ENCODE results near the gene RNF180.
"Not testable (repeated sequence)": the region's sequence is repeated elsewhere in the genome, so short reads cannot be mapped to it uniquely, and the experiment has no call there.

Gene RNF180

DNA sequence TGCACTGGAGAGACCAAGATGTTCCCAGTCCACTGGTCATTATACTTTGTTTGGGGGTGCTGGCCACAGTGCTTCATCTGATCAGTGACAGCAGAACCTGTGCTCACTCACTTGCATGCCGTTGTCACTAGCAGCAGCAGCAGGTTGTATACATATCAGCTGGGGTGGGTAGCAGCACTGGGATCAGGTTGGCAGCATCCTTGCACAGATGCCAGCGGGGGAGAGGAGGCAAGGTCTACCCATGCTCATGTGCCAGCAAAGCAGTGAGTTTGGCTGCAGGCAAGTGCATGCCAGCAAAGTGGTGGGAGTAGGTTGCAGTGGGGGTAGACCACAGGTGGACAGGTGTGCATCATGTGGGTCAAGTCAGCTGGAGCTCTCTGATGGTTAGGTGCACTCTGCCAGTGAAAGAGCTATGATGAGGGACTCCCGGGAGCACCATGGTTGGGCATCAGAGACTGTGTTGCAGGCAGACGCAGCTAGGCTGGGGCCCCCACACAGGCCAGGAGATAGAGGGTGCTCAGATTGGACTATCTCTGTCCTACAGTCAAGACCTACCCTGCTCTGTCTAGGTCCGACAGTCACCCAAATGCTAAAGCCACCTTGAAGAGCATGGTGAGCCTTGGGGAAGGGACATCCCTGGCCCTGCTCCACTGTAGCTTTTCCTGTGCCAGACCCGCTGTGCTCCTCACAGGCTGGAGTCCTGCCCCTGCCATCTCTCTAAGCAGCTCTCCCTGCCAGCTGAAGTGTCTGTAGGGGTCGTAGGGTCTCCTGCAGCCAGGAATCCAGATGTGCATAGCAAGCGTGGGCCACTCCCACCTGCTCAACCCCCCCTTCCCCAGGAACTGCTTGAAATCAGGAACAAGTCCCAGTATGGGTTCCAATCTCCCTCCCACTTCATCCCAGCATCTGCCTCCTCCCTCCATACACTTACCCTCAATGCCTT, 119.8 kb downstream of the RNF180 start:
- DNase-seq (ENCODE audit: low spot score): no peak

DNA sequence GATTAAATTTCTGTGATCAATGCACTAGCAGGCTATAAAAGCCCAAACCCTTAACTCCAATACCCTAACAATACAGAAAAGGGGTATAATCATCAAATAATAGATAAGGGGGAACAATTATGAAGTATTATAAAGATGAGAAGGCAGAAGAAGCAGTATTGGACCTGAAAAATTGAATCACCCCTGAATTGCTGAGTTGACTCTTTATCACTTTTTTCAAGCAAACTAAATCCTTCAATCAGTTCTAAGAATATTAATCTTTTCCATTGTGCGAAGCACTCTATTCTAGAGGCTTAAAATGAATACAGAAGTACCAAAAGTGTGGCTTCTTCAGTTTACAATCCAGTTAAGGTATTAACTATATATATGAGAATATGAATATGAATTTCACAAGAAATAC, 120.7 kb downstream of the RNF180 start:
- no peak for DNase-seq (ENCODE audit: low spot score)

GRCh38 chr5:64288496-64288895, 122.9 kb downstream of the RNF180 start:
- DNase-seq (ENCODE audit: low spot score): not testable (repeated sequence)

DNA sequence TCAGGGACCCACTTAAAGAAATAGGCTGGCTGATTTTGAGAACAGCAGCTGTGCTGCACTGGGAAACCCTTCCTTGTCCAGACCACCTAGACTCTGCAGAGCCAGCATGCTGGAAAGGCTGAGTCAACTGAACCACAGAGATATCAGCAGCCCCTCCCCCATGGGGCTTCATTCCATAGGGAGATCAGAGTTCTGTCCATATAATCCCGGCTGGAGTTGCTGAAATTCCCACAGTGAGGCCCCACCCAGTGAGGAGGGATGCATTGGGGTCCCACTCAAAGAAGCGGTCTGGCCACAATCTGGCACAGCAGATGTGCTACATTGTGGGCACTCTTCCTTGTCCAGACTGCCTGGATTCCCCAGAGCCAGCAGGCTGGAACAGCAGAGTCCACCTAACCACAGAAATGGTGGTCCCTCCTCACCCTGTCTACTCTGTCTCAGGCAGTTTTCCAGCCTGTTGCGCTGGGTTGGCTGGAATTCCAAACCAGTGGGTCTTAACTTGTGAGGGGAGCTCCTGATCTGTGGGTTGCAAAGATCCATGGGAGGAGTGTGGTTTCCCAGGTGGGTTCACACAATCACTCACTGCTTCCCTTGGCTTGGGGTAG, 127.1 kb downstream of the RNF180 start:
- DNase-seq (ENCODE audit: low spot score): no peak

DNA sequence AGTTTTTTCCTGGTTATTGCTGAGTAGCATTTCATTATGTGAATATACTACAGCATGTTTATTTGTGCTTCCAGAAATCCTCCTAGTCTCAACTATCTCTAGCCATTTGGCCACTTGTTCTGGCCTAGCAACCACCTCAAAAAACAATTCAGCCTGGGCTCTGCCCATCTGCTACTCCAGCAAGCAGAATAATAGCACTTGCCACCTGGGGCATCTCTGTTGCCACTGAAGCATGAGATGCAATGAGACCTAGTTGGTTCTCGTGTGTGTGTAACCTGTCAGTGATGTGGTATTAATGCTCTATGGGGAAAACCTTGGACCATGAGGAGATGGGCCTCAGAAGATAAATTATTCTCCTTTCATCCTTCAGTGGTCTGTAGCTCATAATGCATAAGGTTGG, 129.5 kb downstream of the RNF180 start:
- no peak for DNase-seq (ENCODE audit: low spot score)

GRCh38 chr5:64298586-64298985, 132.9 kb downstream of the RNF180 start:
- DNase-seq (ENCODE audit: low spot score): no peak

GRCh38 chr5:64299805-64300204, 134.2 kb downstream of the RNF180 start:
- DNase-seq (ENCODE audit: low spot score): no peak

DNA sequence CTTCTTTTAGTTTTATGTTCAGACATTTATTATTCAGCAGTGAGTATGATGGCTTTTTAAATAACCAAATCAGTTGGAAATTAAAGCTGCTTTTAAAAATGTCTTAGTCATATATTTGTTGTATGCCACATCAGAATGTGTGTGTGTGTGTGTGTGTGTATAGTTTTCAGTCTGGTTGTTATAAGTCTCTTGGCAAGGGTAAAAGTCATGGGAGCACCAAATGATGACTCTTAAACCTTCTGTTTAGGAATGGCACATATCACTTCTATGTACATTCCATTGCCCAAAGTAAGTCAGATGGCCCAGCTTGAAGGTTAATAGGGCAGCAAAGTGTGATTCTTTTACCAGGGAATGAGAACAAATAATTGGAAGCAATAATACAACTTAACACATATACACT, 135.9 kb downstream of the RNF180 start:
- no peak for DNase-seq (ENCODE audit: low spot score)

DNA sequence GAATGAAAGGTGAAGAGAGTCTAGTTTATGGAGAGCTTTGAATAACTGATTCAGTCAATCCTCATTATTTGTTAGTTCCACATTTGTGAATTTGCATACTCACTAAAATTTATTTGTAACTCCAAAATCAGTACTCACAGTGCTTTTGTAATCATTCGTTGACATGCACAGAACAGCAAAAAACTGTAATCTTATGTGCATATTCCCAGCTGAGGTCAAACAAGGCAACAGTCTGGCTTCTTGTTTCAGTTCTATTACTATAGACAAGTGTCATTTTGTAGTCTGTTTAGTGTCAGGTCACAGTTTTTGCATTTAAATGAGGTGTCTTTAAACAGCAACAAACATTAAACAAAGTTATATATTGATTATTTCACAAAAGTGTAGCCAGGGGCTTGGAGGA, 142.5 kb downstream of the RNF180 start:
- no peak for DNase-seq (ENCODE audit: low spot score)

GRCh38 chr5:64312491-64312890, 146.8 kb downstream of the RNF180 start:
- no peak for DNase-seq (ENCODE audit: low spot score)

DNA sequence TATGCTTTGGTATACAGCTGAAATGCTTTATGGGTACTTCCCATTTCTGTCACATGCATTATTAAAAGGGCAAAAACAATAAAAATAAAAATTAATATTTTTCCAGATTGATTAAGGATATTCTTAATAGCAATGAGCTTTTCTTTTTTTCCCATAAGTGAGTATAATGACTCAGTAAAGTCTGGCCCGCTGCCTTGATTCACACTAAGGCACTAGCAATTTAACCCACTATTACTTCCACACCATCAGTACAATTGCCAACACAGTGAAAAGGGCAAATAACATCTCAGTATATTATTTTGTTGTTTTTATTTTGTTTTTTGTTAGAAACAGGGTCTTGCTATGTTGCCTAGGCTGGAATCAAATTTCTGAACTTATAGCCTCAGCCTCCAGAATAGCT, 150.1 kb downstream of the RNF180 start:
- DNase-seq (ENCODE audit: low spot score): no peak

DNA sequence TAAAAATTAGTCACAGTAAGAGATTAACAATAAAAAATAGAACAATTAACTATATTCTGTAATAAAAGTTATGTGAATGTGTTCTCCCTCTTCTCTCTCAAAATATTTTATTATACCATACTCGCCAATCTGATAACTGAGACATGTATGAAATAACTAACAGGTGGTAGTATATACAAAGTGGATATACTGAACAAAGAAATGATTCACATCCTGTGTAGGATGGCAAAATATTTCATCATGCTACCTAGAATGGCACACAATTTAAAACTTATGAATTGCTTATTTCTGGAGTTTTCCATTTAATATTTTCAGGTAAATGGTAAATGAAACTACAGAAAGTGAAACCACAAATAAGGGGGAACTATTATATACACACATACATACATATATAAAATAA, 152.5 kb downstream of the RNF180 start:
- no peak for DNase-seq (ENCODE audit: low spot score)

DNA sequence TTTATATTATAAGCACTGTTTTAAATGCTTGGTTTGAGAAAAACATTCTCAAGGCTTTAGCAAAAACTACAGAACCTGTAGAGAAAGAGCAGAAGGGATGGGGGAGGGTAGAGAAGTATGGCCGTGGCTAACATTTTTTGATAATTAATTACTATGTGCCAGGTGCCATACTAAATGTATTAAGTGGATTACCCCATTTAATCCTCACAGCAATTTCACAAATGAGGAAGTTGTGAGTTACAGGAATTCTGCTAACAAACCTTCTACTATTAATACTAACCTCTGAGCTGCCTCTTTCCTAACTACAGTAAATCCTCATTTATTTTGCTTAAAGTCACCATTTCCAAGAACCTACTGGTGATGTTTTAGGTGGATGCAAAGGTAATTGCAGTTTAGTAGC, 157.9 kb downstream of the RNF180 start:
- DNase-seq (ENCODE audit: low spot score): no peak

- DNase-seq (ENCODE audit: low spot score): no peak
Measured at GRCh38 chr5:64330728-64331231, 165.1 kb downstream of the RNF180 start.

- DNase-seq (ENCODE audit: low spot score): no peak
Measured at GRCh38 chr5:64331597-64332277, 166.1 kb downstream of the RNF180 start.

GRCh38 chr5:64333886-64334285, 168.2 kb downstream of the RNF180 start:
- no peak for DNase-seq (ENCODE audit: low spot score)

GRCh38 chr5:64339769-64340168, 174.1 kb downstream of the RNF180 start:
- no peak for DNase-seq (ENCODE audit: low spot score)

DNA sequence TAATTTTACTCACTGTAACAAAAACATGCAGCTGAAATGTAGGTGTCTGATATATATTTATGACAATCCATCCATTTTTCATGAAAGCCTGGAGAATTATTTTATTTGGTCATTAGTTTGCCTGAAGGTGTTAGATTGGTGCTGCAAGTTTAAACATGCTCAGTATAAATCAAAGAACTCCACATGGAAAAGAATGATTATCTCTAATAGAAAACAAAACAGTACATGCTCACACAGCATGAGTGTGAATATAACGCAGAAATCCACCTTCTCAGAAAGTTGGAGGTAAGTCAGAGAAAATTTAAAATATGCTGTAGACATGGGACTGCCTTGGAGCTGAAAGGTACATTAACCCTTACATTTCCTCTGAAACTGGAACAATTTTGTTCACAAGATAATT, 174.7 kb downstream of the RNF180 start:
- no peak for DNase-seq (ENCODE audit: low spot score)

- DNase-seq (ENCODE audit: low spot score): no peak
Measured at GRCh38 chr5:64341340-64341739, 175.7 kb downstream of the RNF180 start.

- no peak for DNase-seq (ENCODE audit: low spot score)
Measured at GRCh38 chr5:64344501-64344900, 178.9 kb downstream of the RNF180 start.

- peak; percentile 29 for DNase-seq (ENCODE audit: low spot score)
Measured at GRCh38 chr5:64347309-64347708, 181.7 kb downstream of the RNF180 start.

DNA sequence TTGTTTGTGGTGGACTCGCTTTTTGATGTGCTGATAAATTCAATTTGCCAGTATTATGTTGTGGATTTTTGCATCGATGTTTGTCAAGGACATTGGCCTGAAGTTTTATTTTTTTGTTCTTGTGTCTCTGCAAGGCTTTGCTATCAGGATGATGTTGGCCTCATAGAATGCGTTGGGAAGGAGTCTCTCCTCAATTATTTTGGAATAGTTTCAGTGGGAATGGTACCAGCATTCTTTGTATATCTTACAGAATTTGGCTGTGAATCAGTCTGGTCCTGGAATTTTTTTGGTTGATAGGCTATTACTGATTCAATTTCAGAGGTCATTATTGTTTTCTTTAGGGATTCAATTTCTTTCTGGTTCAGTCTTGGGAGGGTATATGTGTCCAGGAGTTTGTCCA, 198.8 kb downstream of the RNF180 start:
- DNase-seq (ENCODE audit: low spot score): no peak

DNA sequence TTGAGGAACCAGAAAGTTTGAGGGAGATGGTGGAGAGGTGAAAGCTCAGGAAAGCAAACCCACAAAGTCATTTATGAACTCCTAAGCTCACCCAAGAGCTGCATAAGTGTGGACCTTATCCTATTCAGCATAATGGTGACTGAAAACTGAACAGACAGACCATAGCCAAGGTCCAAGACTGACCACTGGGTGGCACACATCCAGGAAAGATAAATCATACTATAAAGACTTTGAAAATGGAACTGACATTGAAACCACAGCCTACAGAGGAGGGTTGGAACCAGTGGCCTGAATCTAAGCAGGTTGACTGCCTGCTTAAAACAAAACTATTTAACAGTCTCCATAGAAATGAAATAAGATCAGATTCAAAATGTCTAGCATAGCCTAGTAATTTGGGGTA, 219.1 kb downstream of the RNF180 start:
- no peak for DNase-seq (ENCODE audit: low spot score)
